Measurements from ENCODE around the gene TCAF2.
"Not testable (repeated sequence)": the region's sequence is repeated elsewhere in the genome, so short reads cannot be mapped to it uniquely, and the experiment has no call there.

DNA sequence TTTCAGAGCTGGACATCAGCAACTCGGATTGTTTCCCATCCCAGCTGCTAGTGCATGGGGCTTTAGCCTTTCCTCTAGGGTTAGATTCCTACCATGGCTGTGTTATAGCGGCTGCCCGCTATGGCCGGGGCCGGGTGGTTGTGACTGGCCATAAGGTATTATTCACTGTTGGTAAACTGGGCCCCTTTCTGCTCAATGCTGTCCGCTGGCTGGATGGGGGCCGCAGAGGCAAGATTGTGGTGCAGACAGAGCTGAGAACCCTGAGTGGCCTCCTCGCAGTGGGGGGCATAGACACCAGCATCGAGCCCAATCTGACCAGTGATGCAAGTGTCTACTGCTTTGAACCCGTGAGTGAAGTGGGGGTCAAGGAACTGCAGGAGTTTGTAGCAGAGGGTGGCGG lies 22.7 kb upstream of the TCAF2 start:
- TF ChIP-seq, protein P1, sequence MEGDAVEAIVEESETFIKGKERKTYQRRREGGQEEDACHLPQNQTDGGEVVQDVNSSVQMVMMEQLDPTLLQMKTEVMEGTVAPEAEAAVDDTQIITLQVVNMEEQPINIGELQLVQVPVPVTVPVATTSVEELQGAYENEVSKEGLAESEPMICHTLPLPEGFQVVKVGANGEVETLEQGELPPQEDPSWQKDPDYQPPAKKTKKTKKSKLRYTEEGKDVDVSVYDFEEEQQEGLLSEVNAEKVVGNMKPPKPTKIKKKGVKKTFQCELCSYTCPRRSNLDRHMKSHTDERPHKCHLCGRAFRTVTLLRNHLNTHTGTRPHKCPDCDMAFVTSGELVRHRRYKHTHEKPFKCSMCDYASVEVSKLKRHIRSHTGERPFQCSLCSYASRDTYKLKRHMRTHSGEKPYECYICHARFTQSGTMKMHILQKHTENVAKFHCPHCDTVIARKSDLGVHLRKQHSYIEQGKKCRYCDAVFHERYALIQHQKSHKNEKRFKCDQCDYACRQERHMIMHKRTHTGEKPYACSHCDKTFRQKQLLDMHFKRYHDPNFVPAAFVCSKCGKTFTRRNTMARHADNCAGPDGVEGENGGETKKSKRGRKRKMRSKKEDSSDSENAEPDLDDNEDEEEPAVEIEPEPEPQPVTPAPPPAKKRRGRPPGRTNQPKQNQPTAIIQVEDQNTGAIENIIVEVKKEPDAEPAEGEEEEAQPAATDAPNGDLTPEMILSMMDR (conservative IDR thresholded peaks at IDR 0.05 in 1 of 2, IDR thresholded peaks at IDR 0.05 in 1 of 2; ENCODE audit: extremely low read depth in 1 of 2, insufficient read depth in 1 of 2, low read depth in 1 of 2, low read length in 2 of 2): not testable (repeated sequence)
- TF ChIP-seq EZH2 (IDR thresholded peaks at IDR 0.05; ENCODE audit: borderline replicate concordance, low read length): not testable (repeated sequence)

All from mammary epithelial cell (primary cell).